ENCODE data around the gene ETV6. TPM values are rescaled to one million over a fixed set of nuclear protein-coding genes. Genes with fewer than 3 reads are reported as not detected.

The ETV6 gene
- polyA plus RNA-seq, 1 donor (not counting 4 experiments of a cell fraction or from before 2014, with no cell fraction given), result 5.3 TPM

- TF ChIP-seq EZH2 (IDR thresholded peaks at IDR 0.05; ENCODE audit: low read length) (no peak), CTCF (optimal IDR thresholded peaks at IDR 0.05 in 1 of 3, IDR thresholded peaks at IDR 0.05 in 1 of 3, conservative IDR thresholded peaks at IDR 0.05 in 1 of 3; ENCODE audit: extremely low read depth in 1 of 3, insufficient read depth in 2 of 3, low read length in 3 of 3) (no peak)
- no peaks in the 10 kb centered on the region for H4K20me1 ChIP-seq (ENCODE audit: control insufficient read depth, extremely low read depth, insufficient read depth, low read length)
- no peak overlapping the region for H3K9ac ChIP-seq (ENCODE audit: control insufficient read depth, extremely low read depth, insufficient read depth, low read length)
- no peak overlapping the region for H2AFZ ChIP-seq (ENCODE audit: control insufficient read depth, low read length)
- H3K27ac ChIP-seq (ENCODE audit: control insufficient read depth, insufficient read depth, low read length), result no peak overlapping the region
- H3K9me1 ChIP-seq (ENCODE audit: control insufficient read depth, extremely low read depth, insufficient read depth, low read length), result no peaks in the 10 kb centered on the region
- H3K4me2 ChIP-seq (ENCODE audit: control insufficient read depth, extremely low read depth, insufficient read depth, low read depth, low read length), result no peak overlapping the region
- no peak overlapping the region for H3K4me3 ChIP-seq (ENCODE audit: control insufficient read depth in 2 of 3, extremely low read depth in 1 of 3, insufficient read depth in 2 of 3, low read depth in 1 of 3, low read length in 3 of 3)
- no peaks in the 10 kb centered on the region for H3K9me3 ChIP-seq (ENCODE audit: control insufficient read depth, low read depth, low read length)
- DNase-seq (ENCODE audit: low read depth, low spot score) (no peak), FAIRE-seq (no peak)
- no peaks in the 10 kb centered on the region for H3K79me2 ChIP-seq (ENCODE audit: control insufficient read depth, insufficient read depth, low read length)
- dilution Hi-C loops (cut with MboI; ENCODE audit: extremely low pct_ligation_motif_present, low sequenced_read_pairs), result no loop called here
- H3K4me1 ChIP-seq (ENCODE audit: control insufficient read depth, extremely low read depth, insufficient read depth, low read length), result no peaks in the 10 kb centered on the region
- no peaks in the 10 kb centered on the region for H3K27me3 ChIP-seq (ENCODE audit: control insufficient read depth, extremely low read depth, insufficient read depth, low read length)
- no peaks in the 10 kb centered on the region for H3K36me3 ChIP-seq (ENCODE audit: control insufficient read depth in 2 of 2, extremely low read depth in 1 of 2, insufficient read depth in 2 of 2, low read length in 2 of 2)
These were observed 197.0 kb downstream of the ETV6 start for GRCh38 chr12:11846488-11846887.

GRCh38 chr12:11847539-11847938, 198.1 kb downstream of the ETV6 start:
- Histone ChIP-seq H3K79me2 (ENCODE audit: control insufficient read depth, insufficient read depth, low read length) (no peaks in the 10 kb centered on the region), H3K9me3 (ENCODE audit: control insufficient read depth, low read depth, low read length) (no peaks in the 10 kb centered on the region), H2AFZ (ENCODE audit: control insufficient read depth, low read length) (no peak overlapping the region), H3K9me1 (ENCODE audit: control insufficient read depth, extremely low read depth, insufficient read depth, low read length) (no peaks in the 10 kb centered on the region), H3K27ac (ENCODE audit: control insufficient read depth, insufficient read depth, low read length) (no peak overlapping the region), H3K9ac (ENCODE audit: control insufficient read depth, extremely low read depth, insufficient read depth, low read length) (no peak overlapping the region), H3K36me3 (ENCODE audit: control insufficient read depth in 2 of 2, extremely low read depth in 1 of 2, insufficient read depth in 2 of 2, low read length in 2 of 2) (no peaks in the 10 kb centered on the region), H4K20me1 (ENCODE audit: control insufficient read depth, extremely low read depth, insufficient read depth, low read length) (no peaks in the 10 kb centered on the region), H3K4me2 (ENCODE audit: control insufficient read depth, extremely low read depth, insufficient read depth, low read depth, low read length) (no peak overlapping the region), H3K4me1 (ENCODE audit: control insufficient read depth, extremely low read depth, insufficient read depth, low read length) (no peaks in the 10 kb centered on the region), H3K27me3 (ENCODE audit: control insufficient read depth, extremely low read depth, insufficient read depth, low read length) (no peaks in the 10 kb centered on the region), H3K4me3 (ENCODE audit: control insufficient read depth in 2 of 3, extremely low read depth in 1 of 3, insufficient read depth in 2 of 3, low read depth in 1 of 3, low read length in 3 of 3) (no peak overlapping the region)
- dilution Hi-C loops (cut with MboI; ENCODE audit: extremely low pct_ligation_motif_present, low sequenced_read_pairs), result no loop called here
- FAIRE-seq (no peak), DNase-seq (ENCODE audit: low read depth, low spot score) (no peak)
- no peak for TF ChIP-seq CTCF (optimal IDR thresholded peaks at IDR 0.05 in 1 of 3, IDR thresholded peaks at IDR 0.05 in 1 of 3, conservative IDR thresholded peaks at IDR 0.05 in 1 of 3; ENCODE audit: extremely low read depth in 1 of 3, insufficient read depth in 2 of 3, low read length in 3 of 3)
- TF ChIP-seq EZH2 (IDR thresholded peaks at IDR 0.05; ENCODE audit: low read length), result no peak
